OCI-LY7 (cell line): ENCODE measurements around the gene ASIC2.

ENCODE experiments used
- CTCF ChIP-seq: fragments of 200-600 bp; sonication (generic); conservative IDR thresholded peaks from 2 replicates; pipeline ENCODE4 v1.5.1; 2014; ENCODE audit warnings: mild to moderate bottlenecking, antibody characterized with exemption, low read length, moderate library complexity, mixed read lengths
- EZH2phosphoT487 ChIP-seq: fragments of 200-600 bp; sonication (generic); IDR thresholded peaks from 2 replicates; pipeline ENCODE4 v1.6.1; 2018; ENCODE audit warnings: low read depth, borderline replicate concordance, mild to moderate bottlenecking, mixed run types, antibody characterized with exemption, low read length, moderate library complexity, mixed read lengths

DNA sequence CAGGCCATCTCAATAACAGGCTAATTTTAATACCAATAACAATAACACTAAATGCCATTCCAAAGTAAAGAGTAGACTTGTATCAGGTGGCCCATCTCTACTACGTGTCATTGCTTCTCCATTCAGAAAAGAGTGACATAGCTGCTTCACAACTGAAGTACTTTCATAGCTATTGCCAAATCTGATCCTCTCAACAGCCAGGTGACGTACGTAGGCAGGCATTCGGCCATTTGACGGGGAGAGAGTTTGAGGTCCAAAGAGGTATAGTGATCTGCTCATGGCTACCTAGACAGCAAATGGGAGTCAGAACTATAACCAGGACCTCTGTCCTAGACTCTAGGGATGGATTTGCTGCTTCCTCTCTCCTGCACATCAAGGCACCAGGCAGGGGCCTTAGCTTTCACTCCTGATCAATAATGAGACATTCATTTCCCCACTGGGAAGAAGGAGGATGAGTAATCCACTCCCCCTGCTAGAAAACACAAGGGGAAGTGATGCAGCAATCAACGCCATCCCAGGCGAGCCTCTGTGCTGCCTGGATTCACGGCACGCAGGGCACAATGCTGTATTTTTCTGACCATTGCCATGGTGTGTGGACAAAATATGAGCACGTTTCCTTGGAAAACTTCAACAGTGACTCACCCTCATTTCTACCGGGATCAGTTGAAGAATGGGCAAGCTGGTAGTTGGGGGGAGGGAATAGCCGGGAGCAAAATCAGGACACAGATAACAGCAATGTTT is 220.5 kb downstream of the ASIC2 start:
- TF ChIP-seq CTCF (no peak), EZH2phosphoT487 (no peak)
